ENCODE results near the gene SHD. TPM values are rescaled to one million over a fixed set of nuclear protein-coding genes. Genes with fewer than 3 reads are reported as not detected.

The SHD gene
- total RNA-seq, 2 donors from 2014 or later, result 2.8 to 6.6 TPM

- Mint-ChIP-seq H3K4me3 (no peak overlapping the region), H3K36me3 (ENCODE audit: low read depth) (peaks cover 6% of the 10 kb centered on the region), H3K9me3 (no peaks in the 10 kb centered on the region), H3K27ac (no peak overlapping the region), H3K27me3 (ENCODE audit: insufficient read depth) (peaks cover 6% of the 10 kb centered on the region), H3K4me1 (peaks cover 6% of the 10 kb centered on the region)
- H3K9me3 ChIP-seq (ENCODE audit: control insufficient read depth, low read length), result no peaks in the 10 kb centered on the region
- WGBS, 2 experiments (ENCODE audit: insufficient coverage in 1 of 2, insufficient read length in 1 of 2), result 88 to 92% methylated on average over 6 to 7 of the region's 7 CpGs
- TF ChIP-seq CTCF (conservative IDR thresholded peaks at IDR 0.05), result no peak
- H3K9ac ChIP-seq (ENCODE audit: extremely low read depth, low read length, poor library complexity, severe bottlenecking), result no peak overlapping the region
- no peak overlapping the region for H3K27ac ChIP-seq (ENCODE audit: low read depth, low read length)
- no peak for DNase-seq
- H3K27me3 ChIP-seq (ENCODE audit: control insufficient read depth, insufficient read depth, low read length, poor library complexity, severe bottlenecking), result no peaks in the 10 kb centered on the region
- no peaks in the 10 kb centered on the region for H3K4me1 ChIP-seq (ENCODE audit: control insufficient read depth, insufficient read depth, low read length)
- no peak overlapping the region for H3K4me3 ChIP-seq (ENCODE audit: low read length)
- H3K36me3 ChIP-seq (ENCODE audit: control insufficient read depth, insufficient read depth, low read length), result no peaks in the 10 kb centered on the region
These were observed 56.0 kb downstream of the SHD start for GRCh38 chr19:4334929-4335570.

- Histone ChIP-seq H3K4me3 (ENCODE audit: low read length) (peak overlapping the region; percentile 58), H3K27me3 (ENCODE audit: control insufficient read depth, insufficient read depth, low read length, poor library complexity, severe bottlenecking) (no peaks in the 10 kb centered on the region), H3K9ac (ENCODE audit: extremely low read depth, low read length, poor library complexity, severe bottlenecking) (no peak overlapping the region), H3K36me3 (ENCODE audit: control insufficient read depth, insufficient read depth, low read length) (no peaks in the 10 kb centered on the region), H3K27ac (ENCODE audit: low read depth, low read length) (peak overlapping the region; percentile 81), H3K9me3 (ENCODE audit: control insufficient read depth, low read length) (no peaks in the 10 kb centered on the region), H3K4me1 (ENCODE audit: control insufficient read depth, insufficient read depth, low read length) (no peaks in the 10 kb centered on the region)
- peaks cover 4% of the 10 kb centered on the region for H3K36me3 Mint-ChIP-seq (ENCODE audit: low read depth)
- peaks cover 6% of the 10 kb centered on the region for H3K4me1 Mint-ChIP-seq
- peaks cover 6% of the 10 kb centered on the region for H3K27me3 Mint-ChIP-seq (ENCODE audit: insufficient read depth)
- no peaks in the 10 kb centered on the region for H3K9me3 Mint-ChIP-seq
- peak overlapping the region; percentile 71 for H3K27ac Mint-ChIP-seq
- WGBS, 2 experiments (ENCODE audit: insufficient coverage in 1 of 2, insufficient read length in 1 of 2), result 57 to 68% methylated on average over 8 to 12 of the region's 14 CpGs
- peak; percentile 65 for DNase-seq
- peak overlapping the region; percentile 58 for H3K4me3 Mint-ChIP-seq
- TF ChIP-seq CTCF (conservative IDR thresholded peaks at IDR 0.05), result no peak
These were observed 58.9 kb downstream of the SHD start for GRCh38 chr19:4337906-4338440.

DNA sequence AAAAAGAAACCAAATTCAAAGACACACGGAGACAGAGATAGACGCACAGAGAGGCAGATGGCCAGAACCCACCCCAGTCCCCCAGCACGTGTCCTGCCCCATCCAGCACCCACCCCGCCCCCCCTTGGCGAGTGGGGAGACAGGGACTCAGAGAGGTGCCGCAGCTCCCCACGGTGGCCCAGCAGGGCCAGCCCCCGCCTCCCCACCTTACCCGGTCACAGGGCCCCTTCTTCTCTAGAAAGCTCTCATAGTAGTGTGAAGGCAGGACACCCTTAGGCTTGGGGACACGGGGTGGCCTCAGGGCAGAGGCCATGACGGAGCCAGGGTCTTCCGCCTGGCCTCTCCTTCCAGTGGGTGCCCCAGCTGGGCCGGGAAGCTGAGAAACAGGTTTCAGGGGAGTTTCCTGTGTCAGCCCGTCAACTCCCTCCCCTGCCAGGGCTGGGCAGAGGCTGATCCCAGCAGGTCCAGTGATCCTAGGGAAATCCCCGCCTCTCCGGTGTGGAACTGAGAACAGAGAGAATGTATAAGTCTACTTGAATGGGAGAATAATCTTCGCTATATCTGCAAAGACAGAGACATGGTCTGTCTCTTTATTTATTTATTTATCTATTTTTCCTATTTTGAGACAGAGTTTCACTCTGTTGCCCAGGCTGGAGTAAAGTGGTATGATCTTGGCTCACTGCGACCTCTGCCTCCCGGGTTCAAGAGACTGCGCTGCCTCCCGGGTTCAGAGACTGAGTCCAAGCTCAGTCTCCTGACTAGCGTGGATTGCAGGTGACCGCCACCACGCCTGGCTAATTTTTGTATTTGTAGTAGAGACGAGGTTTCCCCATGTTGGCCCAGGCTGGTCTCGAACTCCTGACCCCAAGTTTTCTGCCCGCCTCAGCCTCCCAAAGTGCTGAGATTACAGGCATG, 59.6 kb downstream of the SHD start, which contains the start of gene STAP2:
Gene STAP2 (minus strand): TSS at position 387 of the 915 bp plus-strand sequence. CDS start 74 bp downstream, at position 313.
- Histone ChIP-seq H3K4me1 (ENCODE audit: control insufficient read depth, insufficient read depth, low read length) (no peaks in the 10 kb centered on the region), H3K27ac (ENCODE audit: low read depth, low read length) (peak within 1 kb of the TSS; percentile 81), H3K27me3 (ENCODE audit: control insufficient read depth, insufficient read depth, low read length, poor library complexity, severe bottlenecking) (no peaks in the 10 kb centered on the region), H3K9me3 (ENCODE audit: control insufficient read depth, low read length) (no peaks in the 10 kb centered on the region), H3K4me3 (ENCODE audit: low read length) (peak within 1 kb of the TSS; percentile 58), H3K36me3 (ENCODE audit: control insufficient read depth, insufficient read depth, low read length) (no peaks in the 10 kb centered on the region), H3K9ac (ENCODE audit: extremely low read depth, low read length, poor library complexity, severe bottlenecking) (peak within 1 kb of the TSS; percentile 15)
- Mint-ChIP-seq H3K36me3 (ENCODE audit: low read depth) (peaks cover 4% of the 10 kb centered on the region), H3K4me1 (peaks cover 6% of the 10 kb centered on the region), H3K4me3 (peak within 1 kb of the TSS; percentile 58), H3K27ac (peak within 1 kb of the TSS; percentile 71), H3K27me3 (ENCODE audit: insufficient read depth) (peaks cover 6% of the 10 kb centered on the region), H3K9me3 (no peaks in the 10 kb centered on the region)
- TF ChIP-seq CTCF (conservative IDR thresholded peaks at IDR 0.05), result no peak
- peak; percentile 80 for DNase-seq
- 73 to 79% methylated on average over 17 to 23 of the region's 27 CpGs for WGBS, 2 experiments (ENCODE audit: insufficient coverage in 1 of 2, insufficient read length in 1 of 2)

Other genes starting within 250 kb of the SHD start
- 10 to 100 TPM; 19.2 to 22.1 TPM for gene ZBTB7A, start 212.4 kb upstream of the SHD start, total RNA-seq
- gene MAP2K2, start 155.1 kb upstream of the SHD start, total RNA-seq, result 100 to 1,000 TPM; 191 TPM
- under 1 TPM; 0.26 to 0.31 TPM for gene CREB3L3, start 125.6 kb upstream of the SHD start, total RNA-seq
- gene SIRT6, start 96.7 kb upstream of the SHD start, total RNA-seq, result 10 to 100 TPM; 22.1 to 29.1 TPM
- gene ANKRD24, start 96.6 kb upstream of the SHD start, total RNA-seq, result 1 to 10 TPM in 1 of 2 donors, under 1 TPM in 1; 0.77 to 2.0 TPM
- not detected for gene EBI3, start 49.7 kb upstream of the SHD start, total RNA-seq
- gene YJU2, start 32.2 kb upstream of the SHD start, total RNA-seq, result 10 to 100 TPM; 15.8 to 16.4 TPM
- gene TMIGD2, start 23.1 kb downstream of the SHD start, total RNA-seq, result under 1 TPM; 0.58 to 0.70 TPM
- gene FSD1, start 25.3 kb downstream of the SHD start, total RNA-seq, result 10 to 100 TPM; 33.3 to 37.9 TPM
- gene STAP2, start 59.6 kb downstream of the SHD start, total RNA-seq, result 10 to 100 TPM; 12.7 to 13.3 TPM
- 10 to 100 TPM; 51.5 to 55.9 TPM for gene MPND, start 64.3 kb downstream of the SHD start, total RNA-seq
- gene SH3GL1, start 121.3 kb downstream of the SHD start, total RNA-seq, result 10 to 100 TPM; 76.8 to 77.0 TPM
- 10 to 100 TPM; 70.7 to 76.9 TPM for gene CHAF1A, start 123.4 kb downstream of the SHD start, total RNA-seq
- 10 to 100 TPM; 31.2 to 36.9 TPM for gene UBXN6, start 178.5 kb downstream of the SHD start, total RNA-seq
- 100 to 1,000 TPM; 117 TPM for gene HDGFL2, start 193.0 kb downstream of the SHD start, total RNA-seq
- under 1 TPM; 0.33 to 0.66 TPM for gene PLIN4, start 239.2 kb downstream of the SHD start, total RNA-seq

Data from endodermal cell (in vitro differentiated cells).